OCI-LY7 (cell line): ENCODE data around the gene DHRS7B. TPM values are rescaled to one million over a fixed set of nuclear protein-coding genes. Genes with fewer than 3 reads are reported as not detected.
"Not testable (repeated sequence)": the region's sequence is repeated elsewhere in the genome, so short reads cannot be mapped to it uniquely, and the experiment has no call there.

Experiments
- BruUV-seq: library from RNA; stranded (reverse); fragments of 400-500 nt; replicated peaks from 2 replicates; lab custom pipeline; 2021; lab: Mats Ljungman, UMichigan
- CTCF ChIA-PET: fragments of 300-600 bp; sonication (Branson Sonifier 250); formaldehyde crosslinking; loops from one replicate; lab custom pipeline; 2022; ENCODE audit warnings: antibody characterized with exemption; ENCODE audit not compliant: unreplicated experiment; lab: Charles Lee
- POLR2A ChIA-PET: fragments of 300-600 bp; sonication (Branson Sonifier 250); formaldehyde crosslinking; loops from one replicate; lab custom pipeline; 2022; ENCODE audit warnings: antibody characterized with exemption; lab: Charles Lee
- DNase-seq: peaks from one replicate; pipeline ENCODE4 v3.0.0-alpha.2; 2015; ENCODE audit warnings: low spot score
- H2AFZ ChIP-seq: fragments of 200-600 bp; sonication (generic), shearing (Covaris generic); 2 replicates; pipeline ENCODE4 v1.6.1; 2014; ENCODE audit warnings: mild to moderate bottlenecking, antibody characterized with exemption, low read length, moderate library complexity
- H3K27ac ChIP-seq: fragments of 200-600 bp; sonication (generic); 2 replicates; pipeline ENCODE4 v1.5.1; 2014; ENCODE audit warnings: mixed run types, low read depth, mild to moderate bottlenecking, moderate library complexity, low read length, inconsistent platforms; ENCODE audit not compliant: poor library complexity, severe bottlenecking
- H3K36me3 ChIP-seq: fragments of 200-600 bp; sonication (generic); 2 replicates; pipeline ENCODE4 v1.6.1; 2014; ENCODE audit warnings: mild to moderate bottlenecking, antibody characterized with exemption, low read length, moderate library complexity, mixed read lengths; ENCODE audit not compliant: insufficient read depth
- H3K4me1 ChIP-seq: fragments of 200-600 bp; sonication (generic); 2 replicates; pipeline ENCODE4 v1.5.1; 2014; ENCODE audit warnings: mild to moderate bottlenecking, low read length; ENCODE audit not compliant: insufficient read depth, poor library complexity, severe bottlenecking
- H3K4me2 ChIP-seq: fragments of 200-600 bp; sonication (generic); 2 replicates; pipeline ENCODE4 v1.6.1; 2014; ENCODE audit warnings: mild to moderate bottlenecking, low read length
- H3K4me3 ChIP-seq: fragments of 200-600 bp; sonication (generic); 2 replicates; pipeline ENCODE4 v1.5.1; 2014; ENCODE audit warnings: mild to moderate bottlenecking, low read depth, low read length; ENCODE audit not compliant: poor library complexity, severe bottlenecking
- H3K79me2 ChIP-seq: fragments of 200-600 bp; sonication (generic); 2 replicates; pipeline ENCODE4 v1.6.1; 2016; ENCODE audit warnings: low read depth, mild to moderate bottlenecking, low read length, moderate library complexity, mixed read lengths; ENCODE audit not compliant: insufficient read depth
- H3K9me2 ChIP-seq: fragments of 200-600 bp; sonication (generic); 2 replicates; pipeline ENCODE4 v1.6.1; 2016; ENCODE audit warnings: mild to moderate bottlenecking, low read length, mixed read lengths; ENCODE audit not compliant: insufficient read depth
- H3K9me3 ChIP-seq: fragments of 200-600 bp; sonication (generic); 2 replicates; pipeline ENCODE4 v1.6.1; 2014; ENCODE audit warnings: mild to moderate bottlenecking, mixed run types, low read length, mixed read lengths
- H4K20me1 ChIP-seq: fragments of 200-600 bp; sonication (generic); 2 replicates; pipeline ENCODE4 v1.6.1; 2014; ENCODE audit warnings: mild to moderate bottlenecking, antibody characterized with exemption, low read length, moderate library complexity, mixed read lengths; ENCODE audit not compliant: insufficient read depth
- CTCF ChIP-seq: fragments of 200-600 bp; sonication (generic); conservative IDR thresholded peaks from 2 replicates; pipeline ENCODE4 v1.5.1; 2014; ENCODE audit warnings: mild to moderate bottlenecking, antibody characterized with exemption, low read length, moderate library complexity, mixed read lengths
- EZH2phosphoT487 ChIP-seq: fragments of 200-600 bp; sonication (generic); IDR thresholded peaks from 2 replicates; pipeline ENCODE4 v1.6.1; 2018; ENCODE audit warnings: low read depth, borderline replicate concordance, mild to moderate bottlenecking, mixed run types, antibody characterized with exemption, low read length, moderate library complexity, mixed read lengths
- intact Hi-C: fragments of 100-400 bp; cut with micrococcal nuclease; formaldehyde crosslinking; loops from one replicate; pipeline ENCODE4 v1.10.0; 2022; ENCODE audit not compliant: unreplicated experiment
- total RNA-seq, 2 experiments: library from RNA; depleted of rRNA in 1 of 2; stranded (reverse); fragments of >200 nt in 1 of 2; shearing (Covaris generic) in 1 of 2; gene quantifications; 2 replicates each; pipeline ENCODE4 v1.2.3, GENCODE V29; 2014 to 2022

The DHRS7B gene
- total RNA-seq, 2 experiments from 2014 or later: 16.0 to 16.5 TPM

GRCh38 chr17:21108651-21109050, 18.1 kb upstream of the DHRS7B start:
- CTCF ChIA-PET: no interaction called here
- Histone ChIP-seq H3K27ac (no peak overlapping the region), H2AFZ (no peak overlapping the region), H3K9me3 (no peaks in the 10 kb centered on the region), H3K4me2 (no peak overlapping the region), H3K79me2 (no peaks in the 10 kb centered on the region), H3K4me1 (no peaks in the 10 kb centered on the region), H4K20me1 (no peaks in the 10 kb centered on the region), H3K36me3 (no peaks in the 10 kb centered on the region), H3K9me2 (no peaks in the 10 kb centered on the region), H3K4me3 (no peak overlapping the region)
- BruUV-seq: no TSS peak
- DNase-seq: no peak
- TF ChIP-seq EZH2phosphoT487 (no peak), CTCF (no peak)
- POLR2A ChIA-PET: interaction anchor here (0.6 to 1.0 kb wide), 3 partner anchors 9 to 100 kb away, joined by 3 to 4 read pairs (median 4); no protein-coding TSS in a partner anchor
- intact Hi-C loops: no loop called here

- Histone ChIP-seq H3K36me3 (no peaks in the 10 kb centered on the region), H3K9me2 (no peaks in the 10 kb centered on the region), H2AFZ (no peak overlapping the region), H3K4me1 (no peaks in the 10 kb centered on the region), H4K20me1 (no peaks in the 10 kb centered on the region), H3K79me2 (no peaks in the 10 kb centered on the region), H3K27ac (no peak overlapping the region), H3K4me3 (no peak overlapping the region), H3K4me2 (no peak overlapping the region), H3K9me3 (no peaks in the 10 kb centered on the region)
- intact Hi-C loops: no loop called here
- POLR2A ChIA-PET: interaction anchor here (0.6 kb wide), 1 partner anchor 98 kb away, joined by 4 read pairs; no protein-coding TSS in a partner anchor
- DNase-seq: no peak
- no TSS peak for BruUV-seq
- CTCF ChIA-PET: no interaction called here
- TF ChIP-seq EZH2phosphoT487: no peak
- no peak for TF ChIP-seq CTCF
Observed at GRCh38 chr17:21113049-21113690, 13.6 kb upstream of the DHRS7B start.

- no peaks in the 10 kb centered on the region for H3K79me2 ChIP-seq
- H3K4me2 ChIP-seq: no peak overlapping the region
- ChIA-PET POLR2A (no interaction called here), CTCF (no interaction called here)
- no peaks in the 10 kb centered on the region for H3K9me2 ChIP-seq
- no peaks in the 10 kb centered on the region for H3K9me3 ChIP-seq
- no peak for DNase-seq
- TF ChIP-seq CTCF (no peak), EZH2phosphoT487 (no peak)
- no peak overlapping the region for H3K27ac ChIP-seq
- intact Hi-C loops: no loop called here
- H3K36me3 ChIP-seq: no peaks in the 10 kb centered on the region
- BruUV-seq: no TSS peak
- no peak overlapping the region for H3K4me3 ChIP-seq
- H2AFZ ChIP-seq: no peak overlapping the region
- no peaks in the 10 kb centered on the region for H4K20me1 ChIP-seq
- H3K4me1 ChIP-seq: no peaks in the 10 kb centered on the region
Observed at GRCh38 chr17:21113716-21114115, 13.0 kb upstream of the DHRS7B start.

- H3K4me1 ChIP-seq, H3K4me3 ChIP-seq, H2AFZ ChIP-seq, H3K9me2 ChIP-seq, H4K20me1 ChIP-seq, H3K36me3 ChIP-seq, H3K27ac ChIP-seq, H3K79me2 ChIP-seq, CTCF ChIA-PET, DNase-seq, BruUV-seq, POLR2A ChIA-PET, H3K4me2 ChIP-seq, H3K9me3 ChIP-seq: not testable (repeated sequence)
- intact Hi-C loops: loop anchor here (5.0 kb wide), 1 partner anchor 123 kb away; no protein-coding TSS in a partner anchor
Observed at GRCh38 chr17:21114791-21115190, 12.0 kb upstream of the DHRS7B start.
